HepG2 (cell line): ENCODE data around the gene SPNS2.

Experiments
- ATF1 ChIP-seq: IDR thresholded peaks from 2 replicates; pipeline ENCODE4 v1.6.1; 2016; ENCODE audit warnings: mild to moderate bottlenecking, control low read depth
- ESRRA ChIP-seq: sonication (generic); formaldehyde crosslinking; IDR thresholded peaks from 2 replicates; pipeline ENCODE4 v1.5.1; 2020; ENCODE audit warnings: mild to moderate bottlenecking, low read depth, missing genetic modification reagents
- FOXA3 ChIP-seq: IDR thresholded peaks from 2 replicates; pipeline ENCODE4 v1.6.1; 2016; ENCODE audit warnings: missing genetic modification reagents, missing compliant biosample characterization
- MAX ChIP-seq: IDR thresholded peaks from 2 replicates; pipeline ENCODE4 v1.6.1; 2012; ENCODE audit warnings: inconsistent platforms
- MED1 ChIP-seq: sonication (generic); formaldehyde crosslinking; IDR thresholded peaks from 2 replicates; pipeline ENCODE4 v1.4.0; 2020; ENCODE audit warnings: missing genetic modification reagents
- SMC3 ChIP-seq: IDR thresholded peaks from 2 replicates; pipeline ENCODE4 v1.6.1; 2011; ENCODE audit warnings: low read length, improper control_type of control experiment

GRCh38 chr17:4580291-4580690 is 81.6 kb downstream of the SPNS2 start:
- TF ChIP-seq ESRRA (CRISPR knock-in tag) (no peak), MED1 (CRISPR knock-in tag) (no peak), FOXA3 (no peak), MAX (no peak), SMC3 (no peak), ATF1 (CRISPR knock-in tag) (no peak)
